ENCODE results near the gene CDK5R1. TPM values are rescaled to one million over a fixed set of nuclear protein-coding genes. Genes with fewer than 3 reads are reported as not detected.

Gene CDK5R1
- polyA plus RNA-seq, 3 donors: 0.44 to 1.0 (median 0.48) TPM

DNA sequence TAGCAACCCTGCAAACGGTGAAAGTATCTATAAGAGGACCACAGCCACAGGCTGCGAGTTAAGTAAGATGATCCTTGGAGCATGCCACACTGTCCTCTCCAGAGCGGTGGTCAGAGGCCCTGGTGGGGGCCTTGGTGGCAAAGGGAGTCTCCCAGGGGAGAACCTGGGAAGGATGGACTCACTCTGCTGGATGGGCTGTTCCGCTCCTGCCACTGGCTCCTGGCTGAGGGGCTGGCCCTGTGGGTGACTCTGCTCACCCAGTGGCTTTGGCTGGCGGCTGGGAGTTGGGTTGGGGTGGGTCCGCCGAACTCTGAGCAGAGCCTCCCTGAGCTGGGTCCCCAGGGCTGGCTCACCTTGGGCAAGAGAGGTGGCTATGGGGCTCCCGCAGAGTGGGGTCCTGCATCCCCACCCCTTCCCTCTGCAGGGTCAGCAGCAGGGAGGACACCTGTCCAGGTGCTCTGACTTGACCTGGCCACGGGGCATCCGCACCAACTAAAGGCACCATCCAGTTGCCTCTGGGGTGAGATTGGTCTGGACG lies 7.3 kb downstream of the CDK5R1 start:
- H3K4me1 Mint-ChIP-seq: peaks cover 81% of the 10 kb centered on the region
- H3K9me3 Mint-ChIP-seq: peaks cover 0 to 4% (median 0%) of the 10 kb centered on the region in 7 donors
- intact Hi-C loops (cut with micrococcal nuclease): no loop called here
- TF ChIP-seq, protein P1, sequence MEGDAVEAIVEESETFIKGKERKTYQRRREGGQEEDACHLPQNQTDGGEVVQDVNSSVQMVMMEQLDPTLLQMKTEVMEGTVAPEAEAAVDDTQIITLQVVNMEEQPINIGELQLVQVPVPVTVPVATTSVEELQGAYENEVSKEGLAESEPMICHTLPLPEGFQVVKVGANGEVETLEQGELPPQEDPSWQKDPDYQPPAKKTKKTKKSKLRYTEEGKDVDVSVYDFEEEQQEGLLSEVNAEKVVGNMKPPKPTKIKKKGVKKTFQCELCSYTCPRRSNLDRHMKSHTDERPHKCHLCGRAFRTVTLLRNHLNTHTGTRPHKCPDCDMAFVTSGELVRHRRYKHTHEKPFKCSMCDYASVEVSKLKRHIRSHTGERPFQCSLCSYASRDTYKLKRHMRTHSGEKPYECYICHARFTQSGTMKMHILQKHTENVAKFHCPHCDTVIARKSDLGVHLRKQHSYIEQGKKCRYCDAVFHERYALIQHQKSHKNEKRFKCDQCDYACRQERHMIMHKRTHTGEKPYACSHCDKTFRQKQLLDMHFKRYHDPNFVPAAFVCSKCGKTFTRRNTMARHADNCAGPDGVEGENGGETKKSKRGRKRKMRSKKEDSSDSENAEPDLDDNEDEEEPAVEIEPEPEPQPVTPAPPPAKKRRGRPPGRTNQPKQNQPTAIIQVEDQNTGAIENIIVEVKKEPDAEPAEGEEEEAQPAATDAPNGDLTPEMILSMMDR (IDR thresholded peaks at IDR 0.05): no peak
- peaks cover 0 to 6% (median 2%) of the 10 kb centered on the region in 3 donors for H3K27me3 Mint-ChIP-seq (ENCODE audit: low read depth in 3 of 3)
- H3K79me2 ChIP-seq (ENCODE audit: insufficient read depth, low read length): peaks cover 10% of the 10 kb centered on the region
- H3K36me3 Mint-ChIP-seq: peaks cover 20 to 23% of the 10 kb centered on the region in 2 donors
- H3K9me3 ChIP-seq (replicated peaks in 1 of 2; ENCODE audit: control insufficient read depth in 1 of 2, insufficient read depth in 1 of 2, low read length in 2 of 2): no peaks in the 10 kb centered on the region
- peak overlapping the region; percentile 70 for H2AFZ ChIP-seq (ENCODE audit: insufficient read depth, low read depth, low read length, poor library complexity, severe bottlenecking)
- no peaks in the 10 kb centered on the region for H3K27me3 ChIP-seq (ENCODE audit: control insufficient read depth in 2 of 2, insufficient read depth in 2 of 2, low read length in 2 of 2)
- H4K20me1 ChIP-seq (ENCODE audit: insufficient read depth, low read length): peaks cover 7% of the 10 kb centered on the region
- peak overlapping the region; percentile 69 for H3K4me2 ChIP-seq (replicated peaks; ENCODE audit: extremely low read depth, low read length, poor library complexity, severe bottlenecking)
- 87% methylated on average over 8 of the region's 11 CpGs for WGBS (ENCODE audit: insufficient coverage)
- H3K27ac ChIP-seq (ENCODE audit: low read depth in 1 of 2, low read length in 2 of 2): peak overlapping the region; percentile 57 to 77
- DNase-seq: no peak
- H3K27ac Mint-ChIP-seq: peak overlapping the region in 2 of 7 donors; percentile 62 to 85
- peak overlapping the region; percentile 47 for H3K9ac ChIP-seq (ENCODE audit: insufficient read depth, low read length, poor library complexity, severe bottlenecking)
- H3K4me1 ChIP-seq (ENCODE audit: control insufficient read depth in 1 of 2, insufficient read depth in 2 of 2, low read length in 2 of 2): peaks cover 72 to 81% of the 10 kb centered on the region in 2 donors
- H3K4me3 ChIP-seq (replicated peaks in 1 of 3; ENCODE audit: low read depth in 2 of 3, low read length in 3 of 3): peak overlapping the region in 2 of 3 experiments; percentile 13 to 68
- H3K4me3 Mint-ChIP-seq: peak overlapping the region; percentile 49 to 80
- H3K36me3 ChIP-seq (replicated peaks in 1 of 2; ENCODE audit: control insufficient read depth in 1 of 2, insufficient read depth in 2 of 2, low read length in 2 of 2): peaks cover 5 to 10% of the 10 kb centered on the region in 2 donors

GRCh38 chr17:32494621-32495358 lies 8.0 kb downstream of the CDK5R1 start:
- H3K4me2 ChIP-seq (replicated peaks; ENCODE audit: extremely low read depth, low read length, poor library complexity, severe bottlenecking): peak overlapping the region; percentile 69
- DNase-seq: peak in 1 of 3 donors; percentile 13
- Mint-ChIP-seq H3K27ac (peak overlapping the region in 5 of 7 donors; percentile 48 to 85 (median 62)), H3K9me3 (peaks cover 0 to 4% (median 0%) of the 10 kb centered on the region in 7 donors), H3K27me3 (ENCODE audit: low read depth in 3 of 3) (peaks cover 0 to 6% (median 2%) of the 10 kb centered on the region in 3 donors), H3K36me3 (peaks cover 12 to 16% of the 10 kb centered on the region in 2 donors), H3K4me3 (peak overlapping the region; percentile 64 to 80), H3K4me1 (peaks cover 74% of the 10 kb centered on the region)
- TF ChIP-seq, protein P1 (IDR thresholded peaks at IDR 0.05): no peak
- peaks cover 9% of the 10 kb centered on the region for H3K79me2 ChIP-seq (ENCODE audit: insufficient read depth, low read length)
- H3K9me3 ChIP-seq (replicated peaks in 1 of 2; ENCODE audit: control insufficient read depth in 1 of 2, insufficient read depth in 1 of 2, low read length in 2 of 2): no peaks in the 10 kb centered on the region
- no peaks in the 10 kb centered on the region for H4K20me1 ChIP-seq (ENCODE audit: insufficient read depth, low read length)
- H2AFZ ChIP-seq (ENCODE audit: insufficient read depth, low read depth, low read length, poor library complexity, severe bottlenecking): peak overlapping the region; percentile 70
- H3K4me3 ChIP-seq (replicated peaks in 1 of 3; ENCODE audit: low read depth in 2 of 3, low read length in 3 of 3): peak overlapping the region in 2 of 3 experiments; percentile 13 to 68
- intact Hi-C loops (cut with micrococcal nuclease): no loop called here
- H3K27me3 ChIP-seq (ENCODE audit: control insufficient read depth in 2 of 2, insufficient read depth in 2 of 2, low read length in 2 of 2): no peaks in the 10 kb centered on the region
- H3K9ac ChIP-seq (ENCODE audit: insufficient read depth, low read length, poor library complexity, severe bottlenecking): peak overlapping the region; percentile 47
- H3K27ac ChIP-seq (ENCODE audit: low read depth in 1 of 2, low read length in 2 of 2): peak overlapping the region; percentile 18 to 77
- peaks cover 5% of the 10 kb centered on the region in 2 donors for H3K36me3 ChIP-seq (replicated peaks in 1 of 2; ENCODE audit: control insufficient read depth in 1 of 2, insufficient read depth in 2 of 2, low read length in 2 of 2)
- H3K4me1 ChIP-seq (ENCODE audit: control insufficient read depth in 1 of 2, insufficient read depth in 2 of 2, low read length in 2 of 2): peaks cover 64 to 74% of the 10 kb centered on the region in 2 donors
- 62% methylated on average over 30 of the region's 34 CpGs for WGBS (ENCODE audit: insufficient coverage)

Data from CD14-positive monocyte (primary cell).